K562 (cell line): ENCODE results near the gene SYF2. TPM values are rescaled to one million over a fixed set of nuclear protein-coding genes. Genes with fewer than 3 reads are reported as not detected.
A peak's percentile ranks its signal among the peaks of the same experiment; 100 is the strongest.

Experiments
- ATF7 ChIP-seq: fragments of 450-650 bp; IDR thresholded peaks from 2 replicates; pipeline ENCODE4 v1.7.1; 2014; ENCODE audit warnings: mild to moderate bottlenecking, moderate library complexity
- CBFA2T2 ChIP-seq: fragments of 450-650 bp; conservative IDR thresholded peaks from 2 replicates; pipeline ENCODE4 v1.6.1; 2017; ENCODE audit warnings: mild to moderate bottlenecking
- CBFB ChIP-seq: sonication (generic); formaldehyde crosslinking; IDR thresholded peaks from 2 replicates; pipeline ENCODE4 v1.4.0; 2020; ENCODE audit warnings: mild to moderate bottlenecking, missing genetic modification reagents
- CREM ChIP-seq: IDR thresholded peaks from 2 replicates; pipeline ENCODE4 v1.6.1; 2014; ENCODE audit warnings: antibody characterized with exemption, low read depth
- DIDO1 ChIP-seq: fragments of 450-650 bp; IDR thresholded peaks from 2 replicates; pipeline ENCODE4 v1.6.1; 2016; ENCODE audit warnings: low read depth, missing biosample characterization, missing genetic modification characterization
- DPF2 ChIP-seq: fragments of 450-650 bp; IDR thresholded peaks from 2 replicates; pipeline ENCODE4 v1.6.1; 2016
- EP400 ChIP-seq: fragments of 450-650 bp; IDR thresholded peaks from 2 replicates; pipeline ENCODE4 v1.6.1; 2017; ENCODE audit warnings: antibody characterized with exemption, mild to moderate bottlenecking, moderate library complexity
- JUN ChIP-seq, 2 experiments: sonication (generic) in 1 of 2; formaldehyde crosslinking in 1 of 2; IDR thresholded peaks; 2 replicates each; pipeline versions ENCODE4 v1.6.1 to v1.8.0; 2012 to 2022; ENCODE audit warnings: borderline replicate concordance in 2 of 2, mild to moderate bottlenecking in 2 of 2, improper control_type of control experiment in 1 of 2, low read depth in 1 of 2, low read length in 1 of 2, missing genetic modification reagents in 1 of 2
- MLLT1 ChIP-seq, 2 experiments: fragments of 450-650 bp; IDR thresholded peaks; 2 replicates each; pipeline ENCODE4 v1.6.1; 2016
- NFIC ChIP-seq: fragments of 450-650 bp; IDR thresholded peaks from 2 replicates; pipeline ENCODE4 v1.6.1; 2017; ENCODE audit warnings: mild to moderate bottlenecking, inconsistent platforms
- NONO ChIP-seq, 2 experiments: fragments of 200-400 bp in 1 of 2; fragments of 450-650 bp in 1 of 2; formaldehyde crosslinking in 1 of 2; IDR thresholded peaks; 2 replicates each; pipeline ENCODE4 v1.6.1; 2017; ENCODE audit warnings: low read depth in 2 of 2, mild to moderate bottlenecking in 2 of 2, moderate library complexity in 2 of 2, low read length in 1 of 2
- POLR2G ChIP-seq: fragments of 200-400 bp; formaldehyde crosslinking; IDR thresholded peaks from 2 replicates; pipeline ENCODE4 v1.6.1; 2017; ENCODE audit warnings: low read depth, mild to moderate bottlenecking, antibody characterized with exemption, low read length, moderate library complexity
- RBM34 ChIP-seq: fragments of 200-400 bp; formaldehyde crosslinking; IDR thresholded peaks from 2 replicates; pipeline ENCODE4 v1.6.1; 2018; ENCODE audit warnings: low read length, borderline replicate concordance; ENCODE audit not compliant: insufficient read depth
- SAFB2 ChIP-seq: fragments of 200-400 bp; formaldehyde crosslinking; IDR thresholded peaks from 2 replicates; pipeline ENCODE4 v1.6.1; 2018; ENCODE audit warnings: borderline replicate concordance, low read length, low read depth, moderate library complexity; ENCODE audit not compliant: severe bottlenecking
- TCFL5 ChIP-seq: fragments of 250-450 bp; sonication (Bioruptor Pico); conservative IDR thresholded peaks from 2 replicates; pipeline ENCODE4 v1.6.1; 2021; ENCODE audit warnings: mild to moderate bottlenecking, moderate library complexity, matching md5 sums
- ZNF57 ChIP-seq: fragments of 450-650 bp; formaldehyde crosslinking; IDR thresholded peaks from 2 replicates; pipeline ENCODE4 v1.4.0; 2020; ENCODE audit warnings: mild to moderate bottlenecking, moderate library complexity
- ZNF79 ChIP-seq: fragments of 250-450 bp; sonication (Bioruptor Pico); IDR thresholded peaks from 2 replicates; pipeline ENCODE4 v1.4.0; 2020; ENCODE audit warnings: low read depth, mild to moderate bottlenecking, moderate library complexity
- polyA plus RNA-seq, 8 experiments: library from polyadenylated mRNA; depleted of rRNA in 4 of 8; stranded (reverse) in 5 of 8; unstranded in 3 of 8; fragments of >200 nt; fragmentation: Nextera tagmentation in 2 of 8; fragmentation: Illumina TruSeq in 1 of 8; extraction: Ambion mirVana in 2 of 8; extraction: Trizol in 1 of 8; gene quantifications; 2 replicates each; pipeline versions ENCODE4 v1.2.1 to v1.2.3, GENCODE V29; 2011 to 2014; ENCODE audit warnings: inconsistent platforms in 1 of 8, missing spikeins in 1 of 8
- total RNA-seq, 7 experiments: library from RNA; depleted of rRNA in 6 of 7; stranded (reverse); fragments of >200 nt in 6 of 7; fragmentation: Illumina TruSeq in 2 of 7; extraction: Trizol in 2 of 7; gene quantifications; 2 replicates each; pipeline versions ENCODE4 v1.2.1 to v1.2.3, GENCODE V29; 2011 to 2021; ENCODE audit warnings: low replicate concordance in 1 of 7
- TF ChIP-seq, protein P1 (sequence below), 2 experiments: IDR thresholded peaks; 2 replicates each; pipeline ENCODE4 v1.6.1; 2011; ENCODE audit warnings: borderline replicate concordance in 1 of 2, control low read depth in 1 of 2, low read depth in 1 of 2, low read length in 1 of 2, mild to moderate bottlenecking in 1 of 2, mixed read lengths in 1 of 2, moderate library complexity in 1 of 2; ENCODE audit not compliant: insufficient read depth in 1 of 2, insufficient read length in 1 of 2, poor library complexity in 1 of 2, severe bottlenecking in 1 of 2; ENCODE audit errors: extremely low read depth in 1 of 2
- TF ChIP-seq, protein P2 (sequence below), 3 experiments: IDR thresholded peaks in 2 of 3; conservative IDR thresholded peaks in 1 of 3; 2 replicates each; pipeline ENCODE4 v1.5.1; 2011 to 2012; ENCODE audit warnings: low read length in 3 of 3, mild to moderate bottlenecking in 3 of 3, control low read depth in 2 of 3, improper control_type of control experiment in 1 of 3, inconsistent platforms in 1 of 3, low read depth in 1 of 3, mixed read lengths in 1 of 3, moderate library complexity in 1 of 3; ENCODE audit not compliant: insufficient read depth in 2 of 3
- TF ChIP-seq, protein P3 (sequence below): sonication (generic); formaldehyde crosslinking; IDR thresholded peaks from 2 replicates; pipeline ENCODE4 v1.8.1; 2023; ENCODE audit warnings: mild to moderate bottlenecking, missing genetic modification reagents

The SYF2 gene
- total and polyA plus RNA-seq, 9 of the 15 experiments (the other 6 are each of a cell fraction or from before 2014, with no cell fraction given) = 20.9 to 69.0 (median 43.2) TPM

GRCh38 chr1:25247024-25247828 is 14.9 kb upstream of the SYF2 start, which contains the start of gene RSRP1 (continued):
- TF ChIP-seq, protein P1, sequence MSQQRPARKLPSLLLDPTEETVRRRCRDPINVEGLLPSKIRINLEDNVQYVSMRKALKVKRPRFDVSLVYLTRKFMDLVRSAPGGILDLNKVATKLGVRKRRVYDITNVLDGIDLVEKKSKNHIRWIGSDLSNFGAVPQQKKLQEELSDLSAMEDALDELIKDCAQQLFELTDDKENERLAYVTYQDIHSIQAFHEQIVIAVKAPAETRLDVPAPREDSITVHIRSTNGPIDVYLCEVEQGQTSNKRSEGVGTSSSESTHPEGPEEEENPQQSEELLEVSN (IDR thresholded peaks at IDR 0.05; ENCODE audit: borderline replicate concordance in 1 of 2, extremely low read depth in 1 of 2, insufficient read depth in 1 of 2, insufficient read length in 1 of 2, low read depth in 1 of 2, low read length in 1 of 2, poor library complexity in 1 of 2, severe bottlenecking in 1 of 2) = peak in 1 of 2 experiments; percentile 59
- TF ChIP-seq, protein P2, sequence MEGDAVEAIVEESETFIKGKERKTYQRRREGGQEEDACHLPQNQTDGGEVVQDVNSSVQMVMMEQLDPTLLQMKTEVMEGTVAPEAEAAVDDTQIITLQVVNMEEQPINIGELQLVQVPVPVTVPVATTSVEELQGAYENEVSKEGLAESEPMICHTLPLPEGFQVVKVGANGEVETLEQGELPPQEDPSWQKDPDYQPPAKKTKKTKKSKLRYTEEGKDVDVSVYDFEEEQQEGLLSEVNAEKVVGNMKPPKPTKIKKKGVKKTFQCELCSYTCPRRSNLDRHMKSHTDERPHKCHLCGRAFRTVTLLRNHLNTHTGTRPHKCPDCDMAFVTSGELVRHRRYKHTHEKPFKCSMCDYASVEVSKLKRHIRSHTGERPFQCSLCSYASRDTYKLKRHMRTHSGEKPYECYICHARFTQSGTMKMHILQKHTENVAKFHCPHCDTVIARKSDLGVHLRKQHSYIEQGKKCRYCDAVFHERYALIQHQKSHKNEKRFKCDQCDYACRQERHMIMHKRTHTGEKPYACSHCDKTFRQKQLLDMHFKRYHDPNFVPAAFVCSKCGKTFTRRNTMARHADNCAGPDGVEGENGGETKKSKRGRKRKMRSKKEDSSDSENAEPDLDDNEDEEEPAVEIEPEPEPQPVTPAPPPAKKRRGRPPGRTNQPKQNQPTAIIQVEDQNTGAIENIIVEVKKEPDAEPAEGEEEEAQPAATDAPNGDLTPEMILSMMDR (IDR thresholded peaks at IDR 0.05 in 2 of 3, conservative IDR thresholded peaks at IDR 0.05 in 1 of 3; ENCODE audit: insufficient read depth in 2 of 3, low read depth in 1 of 3, low read length in 3 of 3) = no peak
- TF ChIP-seq CBFA2T2 (no peak; the same call in 1 of the 2 replicates), EP400 (peak; percentile 93), CREM (peak; percentile 93), NFIC (peak; percentile 69), POLR2G (peak; percentile 97), DIDO1 (no peak), RBM34 (no peak), TCFL5 (0 out of 2 replicates have a peak, but pooled peaks have one; percentile 8), JUN (IDR thresholded peaks at IDR 0.05; ENCODE audit: borderline replicate concordance, low read depth, low read length) (no peak; the same call in 1 of the 2 replicates), JUN (CRISPR knock-in tag; IDR thresholded peaks at IDR 0.05; ENCODE audit: borderline replicate concordance) (no peak), ZNF79 (CRISPR knock-in tag) (no peak), SAFB2 (no peak), NONO (IDR thresholded peaks at IDR 0.05; ENCODE audit: low read depth in 2 of 2, low read length in 1 of 2) (peak; percentile 90 to 94), ATF7 (peak; percentile 86), MLLT1 (IDR thresholded peaks at IDR 0.05) (peak; percentile 79 to 81), ZNF57 (CRISPR knock-in tag) (peak; percentile 51; the same call in 1 of the 2 replicates), CBFB (CRISPR knock-in tag) (peak; percentile 4; the same call in 1 of the 2 replicates), DPF2 (peak; percentile 75; the same call in 1 of the 2 replicates)
- TF ChIP-seq, protein P3, sequence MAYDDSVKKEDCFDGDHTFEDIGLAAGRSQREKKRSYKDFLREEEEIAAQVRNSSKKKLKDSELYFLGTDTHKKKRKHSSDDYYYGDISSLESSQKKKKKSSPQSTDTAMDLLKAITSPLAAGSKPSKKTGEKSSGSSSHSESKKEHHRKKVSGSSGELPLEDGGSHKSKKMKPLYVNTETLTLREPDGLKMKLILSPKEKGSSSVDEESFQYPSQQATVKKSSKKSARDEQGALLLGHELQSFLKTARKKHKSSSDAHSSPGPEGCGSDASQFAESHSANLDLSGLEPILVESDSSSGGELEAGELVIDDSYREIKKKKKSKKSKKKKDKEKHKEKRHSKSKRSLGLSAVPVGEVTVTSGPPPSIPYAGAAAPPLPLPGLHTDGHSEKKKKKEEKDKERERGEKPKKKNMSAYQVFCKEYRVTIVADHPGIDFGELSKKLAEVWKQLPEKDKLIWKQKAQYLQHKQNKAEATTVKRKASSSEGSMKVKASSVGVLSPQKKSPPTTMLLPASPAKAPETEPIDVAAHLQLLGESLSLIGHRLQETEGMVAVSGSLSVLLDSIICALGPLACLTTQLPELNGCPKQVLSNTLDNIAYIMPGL = peak; percentile 86
